Motor neuron (in vitro differentiated cells): Measurements from ENCODE around the gene RAPGEF3. TPM values are rescaled to one million over a fixed set of nuclear protein-coding genes. Genes with fewer than 3 reads are reported as not detected.

ENCODE experiments used
- ATAC-seq, 8 experiments: fragments of 200-7000 bp; cut with Tn5 transposase; replicated peaks in 6 of 8; 2 replicates each; pipeline ENCODE4 v1.8.0; 2021; ENCODE audit warnings: mild to moderate bottlenecking in 8 of 8, moderate library complexity in 8 of 8
- H3K27ac ChIP-seq, 2 donors: fragments of 250-450 bp; sonication (Bioruptor Pico); 2 replicates each; pipeline ENCODE4 v1.9.0; 2021; ENCODE audit warnings: antibody characterized with exemption in 2 of 2, mild to moderate bottlenecking in 2 of 2, moderate library complexity in 1 of 2
- H3K4me1 ChIP-seq, 2 donors: fragments of 250-450 bp; sonication (Bioruptor Pico); replicated peaks in 1 of 2; 2 replicates each; pipeline ENCODE4 v1.6.1; 2021; ENCODE audit warnings: antibody characterized with exemption in 2 of 2, mild to moderate bottlenecking in 2 of 2, moderate library complexity in 1 of 2
- H3K4me3 ChIP-seq, 5 donors: fragments of 250-450 bp; sonication (Bioruptor Pico); 2 replicates each; pipeline ENCODE4 v1.9.0; 2021; ENCODE audit warnings: antibody characterized with exemption in 5 of 5, mild to moderate bottlenecking in 5 of 5, moderate library complexity in 4 of 5
- WGBS, 10 experiments: fragments of 450-650 bp; shearing (Covaris generic); methylation state at CpG; one replicate each; pipeline ENCODE4 v1.0.0; 2022; 5-methylcytosine and 5-hydroxymethylcytosine counted together
- in situ Hi-C, 9 experiments: fragments of 400-800 bp; cut with MboI; loops; one replicate each; pipeline ENCODE4 v1.15.0; 2021; ENCODE audit warnings: low sequenced_read_pairs in 9 of 9, low pct_unique_long_range_greater_than_20kb in 2 of 9; ENCODE audit not compliant: unreplicated experiment in 9 of 9
- total RNA-seq, 8 experiments: library from RNA; unstranded; fragments of 300-600 nt; gene quantifications; 2 replicates each; pipeline versions ENCODE4 v1.2.3 to v1.2.4, GENCODE V29; 2022

RAPGEF3 gene
- total RNA-seq, 8 experiments from 2014 or later = 0.87 to 21.8 (median 4.9) TPM

DNA sequence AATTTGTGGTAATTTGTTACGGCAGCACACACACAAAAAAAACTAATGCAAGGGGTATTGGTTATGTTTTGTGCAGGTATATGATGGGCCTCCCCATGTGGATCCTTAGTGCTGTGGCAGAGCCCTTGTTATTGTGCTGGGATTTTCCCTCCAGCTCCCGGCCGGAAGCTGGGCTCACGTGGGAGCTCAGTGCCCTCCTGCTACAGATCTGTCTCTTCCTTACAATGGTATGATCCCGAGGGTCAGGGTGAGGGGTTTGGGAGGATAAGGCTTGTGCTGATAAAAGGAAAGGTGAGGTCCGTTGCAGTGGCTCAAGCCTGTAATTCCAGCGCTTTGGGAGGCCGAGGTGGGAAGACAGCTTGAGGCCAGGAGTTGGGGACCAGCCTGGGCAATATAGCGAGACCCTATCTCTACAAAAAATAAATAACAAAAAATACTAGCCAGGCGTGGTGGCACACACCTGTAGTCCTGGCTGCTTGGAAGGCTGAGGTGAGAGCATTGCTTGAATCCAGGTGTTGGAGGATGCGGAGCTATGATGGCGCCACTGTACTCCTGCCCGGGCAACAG is 13.5 kb upstream of the RAPGEF3 start:
- peaks cover 16 to 22% of the 10 kb centered on the region in 2 donors for H3K4me1 ChIP-seq
- WGBS, 10 experiments = 67 to 100% (median 92%) methylated on average over 2 to 13 of the region's 13 CpGs; no CpG with 5 or more reads in 1 of the 10 experiments
- no peak overlapping the region for H3K4me3 ChIP-seq
- no peak for ATAC-seq
- H3K27ac ChIP-seq = no peak overlapping the region
- in situ Hi-C loops = loop anchor here in 2 of 9 experiments (10.0 kb wide), 1 partner anchor 57 kb away; no protein-coding TSS in a partner anchor

DNA sequence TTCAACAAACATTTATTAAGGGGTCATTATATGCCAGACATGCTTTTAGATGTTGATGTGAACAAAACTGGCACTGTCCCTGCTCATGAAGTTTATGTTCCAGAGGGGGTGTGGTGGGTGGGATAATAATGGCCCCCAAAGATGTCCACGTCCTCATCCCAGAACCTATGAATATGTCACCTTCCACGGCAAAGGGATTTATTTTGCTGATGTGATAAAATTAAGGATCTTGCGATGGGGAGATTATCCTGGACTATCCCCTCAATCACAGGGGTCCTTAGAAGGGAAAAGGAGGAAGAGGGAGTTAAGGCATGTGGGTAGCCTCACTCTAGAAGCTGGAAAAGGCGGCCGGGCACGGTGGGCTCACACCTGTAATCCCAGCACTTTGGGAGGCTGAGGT is 12.6 kb upstream of the RAPGEF3 start:
- in situ Hi-C loops = loop anchor here in 2 of 9 experiments (10.0 kb wide), 1 partner anchor 57 kb away; no protein-coding TSS in a partner anchor
- H3K4me3 ChIP-seq = no peak overlapping the region
- peaks cover 16 to 22% of the 10 kb centered on the region in 2 donors for H3K4me1 ChIP-seq
- ATAC-seq = no peak
- H3K27ac ChIP-seq = no peak overlapping the region
- WGBS, 10 experiments = 60 to 89% (median 83%) methylated on average over 1 to 5 of the region's 6 CpGs; no CpG with 5 or more reads in 7 of the 10 experiments

DNA sequence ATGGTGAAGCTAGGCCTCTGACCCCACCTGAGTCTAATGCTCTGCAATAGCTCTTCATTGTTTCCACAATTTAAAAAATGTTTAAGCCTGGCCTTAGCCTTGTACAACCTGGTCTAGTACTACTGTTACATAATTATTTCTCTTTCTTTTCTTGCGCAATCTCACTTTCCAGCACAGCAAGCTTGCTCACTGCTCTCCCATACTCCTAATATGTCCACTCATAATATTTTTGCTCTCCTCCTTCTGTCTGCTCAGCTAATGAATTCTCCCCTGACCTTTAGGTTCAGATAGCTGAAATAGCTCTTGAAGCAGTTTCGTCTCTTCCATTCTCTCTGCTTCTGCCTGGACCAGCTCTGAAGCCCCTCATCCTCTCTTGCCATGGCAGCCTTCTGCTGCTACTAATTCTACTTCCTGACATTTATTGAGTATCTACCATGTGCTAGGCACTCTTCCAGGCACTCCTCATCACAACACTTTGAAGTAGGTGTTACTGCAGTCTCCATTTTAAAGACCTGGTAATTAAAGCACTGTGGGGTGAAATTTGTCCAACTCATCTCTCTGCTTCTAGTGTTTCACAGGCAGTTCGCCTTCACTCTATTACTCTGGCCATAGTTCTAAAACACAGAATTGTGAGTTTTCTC is 11.5 kb upstream of the RAPGEF3 start:
- Histone ChIP-seq H3K4me1 (peaks cover 16 to 22% of the 10 kb centered on the region in 2 donors), H3K27ac (peak overlapping the region in 1 of 2 donors; percentile 1), H3K4me3 (peak overlapping the region in 1 of 5 donors; percentile 14)
- in situ Hi-C loops = loop anchor here in 2 of 9 experiments (10.0 kb wide), 1 partner anchor 55 kb away; no protein-coding TSS in a partner anchor
- 62 to 100% (median 86%) methylated on average over 1 to 3 of the region's 3 CpGs; no CpG with 5 or more reads in 1 of the 10 experiments for WGBS, 10 experiments
- peak in 1 of 8 experiments; percentile 9 for ATAC-seq

DNA sequence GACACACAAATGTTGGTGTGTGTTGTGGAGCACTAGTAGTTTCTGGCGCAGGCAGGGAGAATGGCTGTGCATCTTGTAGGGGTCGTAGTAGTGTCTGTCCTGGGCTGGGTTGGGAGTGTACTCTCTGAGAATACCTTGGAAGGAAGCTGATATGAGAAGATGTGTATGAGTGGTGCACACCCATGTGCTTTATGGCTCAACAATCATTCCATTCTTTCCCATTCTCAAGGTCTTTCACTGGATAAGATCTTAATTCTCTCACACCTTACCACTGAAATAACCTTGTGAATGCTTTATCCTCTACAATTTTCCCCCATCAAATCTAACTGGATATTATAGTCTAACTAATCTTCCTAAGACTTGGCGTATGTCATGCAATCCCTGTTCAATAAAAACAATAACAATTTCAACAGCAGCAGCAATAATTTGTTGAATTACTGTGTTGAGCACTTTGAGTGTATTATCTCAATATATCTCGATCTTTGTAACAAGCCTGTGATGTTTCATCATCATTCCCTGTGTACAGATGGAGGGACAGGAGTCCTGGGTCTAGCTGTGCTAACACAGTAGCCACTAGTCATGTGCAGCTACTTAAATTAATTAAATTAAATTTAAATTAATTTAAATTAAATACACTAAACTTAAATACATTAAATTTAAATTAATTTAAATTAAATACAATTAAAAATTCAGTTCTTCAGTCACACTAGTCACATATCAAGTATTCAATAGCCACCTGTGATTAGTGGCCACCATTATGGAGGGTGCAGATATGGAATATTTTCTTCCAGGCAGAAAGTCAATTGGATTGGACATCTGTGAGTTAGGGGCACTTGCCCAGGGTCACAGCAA is 10.8 kb upstream of the RAPGEF3 start:
- peaks cover 16 to 22% of the 10 kb centered on the region in 2 donors for H3K4me1 ChIP-seq
- H3K27ac ChIP-seq = peak overlapping the region in 1 of 2 donors; percentile 1
- 70 to 100% (median 90%) methylated on average over 1 to 4 of the region's 4 CpGs; no CpG with 5 or more reads in 1 of the 10 experiments for WGBS, 10 experiments
- peak overlapping the region in 1 of 5 donors; percentile 14 for H3K4me3 ChIP-seq
- in situ Hi-C loops = loop anchor here in 2 of 9 experiments (10.0 kb wide), 1 partner anchor 55 kb away; no protein-coding TSS in a partner anchor
- peak in 3 of 8 experiments; percentile 18 to 48 (median 41) for ATAC-seq

DNA sequence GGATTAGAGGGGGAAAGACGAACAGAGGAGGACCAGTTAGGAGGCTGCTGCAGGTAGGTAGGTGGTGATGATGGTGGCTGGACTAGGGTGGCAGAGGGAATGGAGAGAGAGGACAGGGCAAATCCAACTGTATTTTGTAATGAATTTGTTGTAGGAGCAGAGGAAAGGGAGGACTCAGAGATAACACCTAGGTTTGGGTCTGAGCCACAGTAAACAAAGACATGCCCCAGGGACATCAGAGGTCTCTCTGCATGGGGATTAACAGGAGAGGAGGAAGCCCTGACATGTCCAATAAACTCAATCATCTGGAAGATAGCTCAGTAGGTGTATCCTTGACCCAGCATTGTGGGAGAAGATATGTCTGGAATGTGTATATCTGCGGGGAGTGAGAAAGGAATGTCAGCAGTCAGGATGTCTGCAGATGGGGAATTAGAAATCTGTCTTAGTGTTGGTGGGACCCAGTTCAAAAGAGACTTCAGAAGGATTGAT is 9.7 kb upstream of the RAPGEF3 start:
- in situ Hi-C loops = no loop called here

DNA sequence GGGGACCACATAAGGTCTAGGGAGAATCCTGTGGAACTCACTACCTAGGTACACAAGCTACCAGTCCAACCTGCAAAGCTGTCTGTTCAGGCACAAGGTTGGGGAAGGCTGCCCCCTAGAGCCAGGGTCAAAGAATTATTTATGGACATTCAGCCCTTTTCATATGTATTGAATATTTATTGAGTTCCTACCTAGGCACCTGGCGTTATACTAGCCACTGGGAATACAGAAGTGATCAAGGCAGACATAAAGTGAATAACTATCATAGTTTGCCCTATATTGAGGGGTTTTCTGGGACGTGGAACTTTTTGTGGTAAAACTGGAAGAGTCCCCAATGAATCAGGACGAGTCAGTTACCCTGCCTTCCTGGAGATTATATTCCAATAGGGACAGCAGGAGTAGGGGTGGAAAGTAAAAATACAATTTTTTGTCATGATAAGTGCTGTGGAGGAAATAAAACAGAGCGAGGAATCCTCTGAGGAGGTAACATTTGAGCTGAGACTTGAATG is 8.6 kb upstream of the RAPGEF3 start:
- ATAC-seq = peak in 3 of 8 experiments; percentile 16 to 50 (median 44)
- H3K27ac ChIP-seq = no peak overlapping the region

More for the DNA sequence above, 9.7 kb upstream of the RAPGEF3 start:
- 40 to 100% (median 70%) methylated on average over 1 to 2 of the region's 2 CpGs; no CpG with 5 or more reads in 1 of the 10 experiments for WGBS, 10 experiments
- no peak overlapping the region for H3K27ac ChIP-seq
- no peak overlapping the region for H3K4me3 ChIP-seq
- H3K4me1 ChIP-seq = peaks cover 19% of the 10 kb centered on the region in 2 donors
- peak in 2 of 8 experiments; percentile 4 to 16 for ATAC-seq

DNA sequence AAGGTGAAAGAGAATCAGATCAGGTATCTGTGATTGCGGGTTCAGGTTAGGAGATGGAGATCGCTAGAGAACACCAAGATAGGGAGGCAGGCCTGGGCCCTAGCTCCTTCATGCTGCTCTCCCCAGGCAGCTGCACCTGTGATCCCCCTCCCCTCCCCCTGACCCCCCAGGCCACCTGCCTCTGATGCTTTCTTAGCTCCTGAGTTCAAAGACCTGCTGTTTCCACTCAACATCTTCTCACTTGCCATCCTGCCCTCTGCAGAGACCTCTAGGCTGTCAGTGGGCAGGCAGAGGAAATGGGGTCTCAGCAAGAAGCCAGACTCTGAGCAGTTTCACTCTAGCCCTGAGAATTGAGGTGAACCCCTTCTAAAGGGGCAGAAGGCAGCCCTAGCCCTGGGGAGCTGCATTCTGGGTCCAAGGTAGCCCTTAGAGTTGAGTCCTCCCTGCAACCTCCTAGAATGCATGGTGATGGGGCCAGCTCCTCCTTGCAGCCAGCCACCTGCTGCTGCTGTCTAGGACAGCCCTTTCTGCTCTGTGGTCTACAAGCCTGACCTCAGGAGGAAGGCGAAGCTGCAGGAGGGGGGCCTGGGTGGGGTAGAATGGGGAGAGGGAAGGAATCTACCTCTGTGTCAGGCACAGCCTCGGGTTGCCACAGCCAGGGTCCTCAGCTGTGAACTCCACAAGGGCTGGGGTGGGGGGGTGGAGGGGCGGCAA is 8.0 kb upstream of the RAPGEF3 start:
- ATAC-seq = no peak
- Histone ChIP-seq H3K27ac (no peak overlapping the region), H3K4me1 (peaks cover 25 to 26% of the 10 kb centered on the region in 2 donors), H3K4me3 (no peak overlapping the region)
- 80% methylated on average over 1 of the region's 5 CpGs; no CpG with 5 or more reads in 9 of the 10 experiments for WGBS, 10 experiments
- in situ Hi-C loops = no loop called here

More for the DNA sequence above, 8.6 kb upstream of the RAPGEF3 start:
- in situ Hi-C loops = no loop called here
- peaks cover 25 to 26% of the 10 kb centered on the region in 2 donors for H3K4me1 ChIP-seq
- H3K4me3 ChIP-seq = no peak overlapping the region
- 0 to 76% (median 50%) methylated on average over 1 to 3 of the region's 4 CpGs; no CpG with 5 or more reads in 2 of the 10 experiments for WGBS, 10 experiments

DNA sequence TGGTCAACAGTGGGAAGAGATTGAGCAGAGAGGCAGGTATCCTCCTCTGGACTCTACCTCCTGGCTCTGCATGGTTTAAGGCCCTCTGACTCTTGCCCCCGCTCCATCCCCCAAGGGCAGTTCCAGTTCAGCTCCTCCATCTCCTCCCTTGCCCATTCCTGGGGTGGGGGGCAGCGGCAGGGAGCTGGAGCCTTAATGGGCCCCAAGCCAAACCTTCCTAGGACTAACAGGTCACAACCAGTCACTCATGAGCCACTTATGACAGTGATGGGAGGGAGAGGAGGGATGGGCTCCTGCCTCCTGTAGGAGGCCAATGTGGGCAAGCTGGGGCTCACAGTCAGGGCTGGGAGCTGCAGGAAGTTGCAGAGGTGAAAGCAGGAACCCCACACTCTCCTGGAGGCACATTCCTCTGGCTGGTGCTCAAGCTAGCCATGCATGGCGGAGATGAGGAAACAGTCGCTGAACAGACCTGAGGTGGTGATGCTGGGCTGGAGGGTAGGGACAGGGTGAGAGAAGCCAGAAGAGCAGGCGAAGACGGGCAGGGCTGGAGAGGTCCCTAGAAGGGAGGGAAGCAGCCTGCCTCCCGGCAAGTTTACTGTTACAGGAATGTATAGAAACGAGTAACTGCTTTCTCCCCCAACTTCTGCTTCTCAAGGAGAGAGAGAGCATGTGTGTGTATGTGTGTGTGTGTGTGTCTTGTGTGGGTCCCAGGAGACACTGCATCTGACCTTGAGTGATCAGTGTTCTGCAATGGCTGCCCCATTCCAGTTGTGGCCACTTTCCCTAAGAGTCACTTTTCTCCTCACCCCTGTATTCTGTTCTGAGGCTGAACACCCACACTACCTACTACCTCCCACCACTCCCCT is 5.0 kb upstream of the RAPGEF3 start:
- in situ Hi-C loops = no loop called here
- WGBS, 10 experiments = 40 to 97% (median 92%) methylated on average over 1 to 6 of the region's 8 CpGs; no CpG with 5 or more reads in 4 of the 10 experiments
- no peak overlapping the region for H3K4me3 ChIP-seq
- peaks cover 11% of the 10 kb centered on the region in 2 donors for H3K4me1 ChIP-seq
- H3K27ac ChIP-seq = peak overlapping the region in 1 of 2 donors; percentile 43
- no peak for ATAC-seq

DNA sequence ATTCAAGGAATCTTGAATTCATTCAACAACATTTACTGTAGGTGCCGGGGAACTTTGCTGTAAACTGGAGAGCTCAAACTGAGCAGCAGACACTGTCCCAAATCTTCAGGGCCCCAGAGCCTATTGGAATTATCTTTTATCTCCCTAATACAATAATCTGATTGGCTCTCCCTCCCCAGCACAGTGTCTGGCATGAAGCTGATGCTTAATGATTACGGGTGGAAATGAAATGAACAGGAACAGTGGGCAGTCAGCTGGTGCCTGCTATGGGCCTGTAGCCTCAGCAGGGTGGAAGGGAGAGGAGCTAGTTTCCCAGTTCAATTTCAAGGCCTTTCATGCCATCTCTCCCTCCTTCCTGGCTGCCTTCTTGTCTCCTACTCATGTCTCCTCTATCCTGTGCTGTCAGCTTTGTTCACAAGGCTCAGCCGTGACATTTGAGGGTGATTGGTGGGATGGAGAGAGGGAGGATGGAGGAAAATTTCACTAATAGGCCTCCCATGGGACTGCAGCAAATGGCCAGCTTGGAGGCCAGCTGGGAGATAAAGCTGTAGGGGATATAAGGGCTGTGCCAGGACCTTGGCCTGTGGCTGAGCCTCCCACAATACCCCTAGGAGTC is 4.3 kb upstream of the RAPGEF3 start:
- peak overlapping the region; percentile 28 to 43 for H3K27ac ChIP-seq
- in situ Hi-C loops = no loop called here
- H3K4me3 ChIP-seq = no peak overlapping the region
- 36 to 100% (median 79%) methylated on average over 1 to 3 of the region's 3 CpGs; no CpG with 5 or more reads in 2 of the 10 experiments for WGBS, 10 experiments
- ATAC-seq = peak in 4 of 8 experiments; percentile 11 to 46 (median 18)
- H3K4me1 ChIP-seq = peaks cover 11 to 13% of the 10 kb centered on the region in 2 donors

DNA sequence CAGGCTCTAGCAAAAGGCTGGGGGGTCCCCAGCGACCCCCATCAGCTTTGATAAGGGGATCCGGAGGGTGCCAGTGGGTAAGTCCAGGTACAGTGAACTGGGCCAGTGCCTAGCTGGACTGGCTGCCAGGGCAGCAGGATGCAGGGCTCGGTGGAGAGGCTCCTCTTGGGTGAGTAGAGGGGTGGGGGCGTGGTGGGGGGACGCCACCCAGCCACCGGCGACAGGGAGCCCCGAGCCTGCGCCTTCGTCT is 171 bp downstream of the RAPGEF3 start:
- Histone ChIP-seq H3K4me1 (peaks cover 11 to 13% of the 10 kb centered on the region in 2 donors), H3K27ac (no peak overlapping the region), H3K4me3 (peak overlapping the region; percentile 28 to 38 (median 28))
- no peak for ATAC-seq
- in situ Hi-C loops = no loop called here
- WGBS, 10 experiments = no CpG with 5 or more reads among the region's 10 CpGs
